VCaP (cell line): ENCODE data around the gene MT1A.

Experiments used
- H3K27ac ChIP-seq: fragments of 450-650 bp; 2 replicates; pipeline ENCODE4 v1.5.1; 2017
- CTCF ChIP-seq: fragments of 450-650 bp; conservative IDR thresholded peaks from 2 replicates; pipeline ENCODE4 v1.5.1; 2017; ENCODE audit warnings: mild to moderate bottlenecking, moderate library complexity

The MT1A gene

GRCh38 chr16:56628486-56629350 lies 9.7 kb upstream of the MT1A start:
- TF ChIP-seq CTCF, result no peak
- H3K27ac ChIP-seq, result no peak overlapping the region

GRCh38 chr16:56629531-56629930 lies 8.9 kb upstream of the MT1A start:
- no peak overlapping the region for H3K27ac ChIP-seq
- no peak for TF ChIP-seq CTCF

- H3K27ac ChIP-seq, result no peak overlapping the region
- TF ChIP-seq CTCF, result no peak
Measured at GRCh38 chr16:56630134-56630533, 8.3 kb upstream of the MT1A start.

- H3K27ac ChIP-seq, result no peak overlapping the region
- no peak for TF ChIP-seq CTCF
Measured at GRCh38 chr16:56631197-56631596, 7.3 kb upstream of the MT1A start.

- no peak for TF ChIP-seq CTCF
- no peak overlapping the region for H3K27ac ChIP-seq
Measured at GRCh38 chr16:56631832-56632155, 6.7 kb upstream of the MT1A start.

GRCh38 chr16:56632156-56632847 lies 6.2 kb upstream of the MT1A start, which contains the start of gene MT1M:
TSS of gene MT1M (plus strand) at chr16:56632659. CDS start at chr16:56632732, 73 bp downstream.
- no peak for TF ChIP-seq CTCF
- no peak within 1 kb of the TSS for H3K27ac ChIP-seq

- H3K27ac ChIP-seq, result no peak overlapping the region
- TF ChIP-seq CTCF, result no peak
Measured at GRCh38 chr16:56632848-56633365, 5.6 kb upstream of the MT1A start.
